Activated B cell treated with CpG ODN at 0.5 μM for 24 hours (primary cell): ENCODE results near the gene ZNF773. TPM values are rescaled to one million over a fixed set of nuclear protein-coding genes. Genes with fewer than 3 reads are reported as not detected.
"Not testable (repeated sequence)": the region's sequence is repeated elsewhere in the genome, so short reads cannot be mapped to it uniquely, and the experiment has no call there.

ENCODE experiments used
- ATAC-seq: fragments of 200-7000 bp; cut with Tn5 transposase; one replicate; pipeline ENCODE4 v1.10.0; 2021; ENCODE audit warnings: low read depth, mild to moderate bottlenecking, moderate library complexity
- CTCF ChIA-PET: fragments of 350-600 bp; sonication (Branson Sonifier 250); formaldehyde crosslinking; loops from one replicate; lab custom pipeline; 2021; ENCODE audit warnings: antibody characterized with exemption; lab: Charles Lee
- POLR2A ChIA-PET: fragments of 350-600 bp; sonication (Branson Sonifier 250); formaldehyde crosslinking; loops from one replicate; lab custom pipeline; 2021; ENCODE audit warnings: antibody characterized with exemption; lab: Charles Lee
- DNase-seq: peaks from one replicate; pipeline ENCODE4 v3.0.0; 2022
- H3K27ac Mint-ChIP-seq: one replicate; pipeline ENCODE4 v1.8.0; 2020; ENCODE audit warnings: mixed read lengths
- H3K27me3 Mint-ChIP-seq: one replicate; pipeline ENCODE4 v1.8.0; 2021; ENCODE audit warnings: mixed read lengths
- H3K36me3 Mint-ChIP-seq: one replicate; pipeline ENCODE4 v1.8.0; 2021; ENCODE audit warnings: low read depth, mixed read lengths
- H3K4me1 Mint-ChIP-seq: one replicate; pipeline ENCODE4 v1.8.0; 2021; ENCODE audit warnings: mixed read lengths
- H3K4me3 Mint-ChIP-seq: one replicate; pipeline ENCODE4 v1.8.0; 2020; ENCODE audit warnings: mild to moderate bottlenecking, mixed read lengths
- H3K9me3 Mint-ChIP-seq: one replicate; pipeline ENCODE4 v1.8.0; 2020; ENCODE audit warnings: mixed read lengths
- intact Hi-C: fragments of 100-400 bp; cut with micrococcal nuclease; formaldehyde crosslinking; loops from one replicate; pipeline ENCODE4 v1.15.1; 2024
- total RNA-seq: library from RNA; stranded (reverse); gene quantifications from 2 replicates; pipeline ENCODE4 v1.2.3, GENCODE V29; 2022
- TF ChIP-seq, protein P1 (sequence below): fragments of 200-600 bp; IDR thresholded peaks from one replicate; pipeline ENCODE4 v1.8.0; 2022; ENCODE audit warnings: antibody characterized with exemption, mild to moderate bottlenecking

The ZNF773 gene
- total RNA-seq = 20.2 and 21.3 TPM in 2 replicates

DNA sequence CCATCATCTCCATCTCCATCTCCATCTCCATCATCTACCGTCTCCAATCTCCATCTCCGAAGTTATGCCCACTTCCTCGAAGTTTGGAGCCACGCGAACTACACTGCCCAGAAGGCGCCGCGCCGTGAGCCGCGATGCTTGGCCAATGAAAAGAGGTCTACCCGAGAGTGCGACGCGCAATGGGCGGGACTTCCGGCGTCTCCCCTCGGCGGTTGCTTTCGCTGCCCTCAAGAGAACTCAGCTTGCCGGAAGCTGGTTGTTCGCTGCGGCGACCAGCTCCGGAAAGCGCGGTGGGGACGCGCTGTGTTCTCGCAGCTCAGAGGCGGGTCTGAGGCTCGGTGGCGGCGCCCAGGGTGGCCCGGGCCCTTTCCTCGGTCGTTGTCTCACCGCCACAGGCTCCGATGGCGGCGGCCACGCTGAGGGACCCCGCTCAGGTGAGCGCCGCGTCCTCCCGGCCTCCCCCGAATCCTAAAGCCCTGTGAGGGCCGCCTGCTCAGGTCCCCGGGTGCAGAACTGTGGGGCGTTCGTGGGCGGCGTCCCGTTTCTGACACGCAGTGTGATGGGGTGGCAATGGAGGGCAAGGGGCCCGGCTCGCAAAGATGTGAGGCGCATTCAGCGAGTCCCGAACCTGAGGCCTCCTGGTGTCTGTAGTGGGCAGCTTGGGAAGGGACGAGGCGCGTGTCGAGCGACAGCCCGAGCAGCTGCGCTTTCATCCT is at the start of gene ZNF773:
Gene ZNF773 (plus strand): TSS at position 259 of the 716 bp plus-strand sequence. CDS start 143 bp downstream, at position 402.
- Mint-ChIP-seq H3K4me3 (peak within 1 kb of the TSS; percentile 76), H3K4me1 (peaks cover 22% of the 10 kb centered on the region), H3K9me3 (peaks cover 26% of the 10 kb centered on the region), H3K27ac (peak within 1 kb of the TSS; percentile 83), H3K36me3 (peaks cover 48% of the 10 kb centered on the region)
- POLR2A ChIA-PET = interaction anchor here (0.5 to 1.4 kb wide), 9 partner anchors 13 to 650 kb away, joined by 3 to 8 read pairs (median 4); partner anchors contain the start of genes ZNF134, ZNF154, ZNF329 and ZNF419
- ATAC-seq (peak; percentile 99), DNase-seq (peak; percentile 91)
- intact Hi-C loops = loop anchor here (1.0 to 2.0 kb wide), 6 partner anchors 13 to 137 kb away; partner anchors contain the start of genes TRAPPC2B, ZNF419, ZNF547 and ZNF548
- CTCF ChIA-PET, H3K27me3 Mint-ChIP-seq: not testable (repeated sequence)

DNA sequence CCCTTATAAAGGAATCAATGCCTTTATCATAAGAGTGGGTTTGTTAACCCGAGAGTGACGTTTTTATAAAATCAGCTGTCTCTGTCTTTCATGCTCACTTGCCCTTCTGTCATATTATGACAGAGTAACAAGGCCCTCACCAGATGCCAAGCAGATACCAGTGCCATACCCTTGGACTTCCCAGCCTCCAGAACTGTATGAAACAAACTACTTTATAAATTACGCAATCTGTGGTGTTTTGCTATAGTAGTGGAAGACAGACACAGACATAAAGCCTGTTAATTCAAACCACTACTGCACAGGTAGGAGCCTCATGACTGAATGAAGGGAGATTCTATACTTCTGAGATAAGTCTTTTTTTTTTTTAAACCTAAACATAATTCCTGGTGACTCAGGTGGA is 47.4 kb upstream of the ZNF773 start:
- ChIA-PET CTCF (no interaction called here), POLR2A (no interaction called here)
- peaks cover 41% of the 10 kb centered on the region for H3K36me3 Mint-ChIP-seq

DNA sequence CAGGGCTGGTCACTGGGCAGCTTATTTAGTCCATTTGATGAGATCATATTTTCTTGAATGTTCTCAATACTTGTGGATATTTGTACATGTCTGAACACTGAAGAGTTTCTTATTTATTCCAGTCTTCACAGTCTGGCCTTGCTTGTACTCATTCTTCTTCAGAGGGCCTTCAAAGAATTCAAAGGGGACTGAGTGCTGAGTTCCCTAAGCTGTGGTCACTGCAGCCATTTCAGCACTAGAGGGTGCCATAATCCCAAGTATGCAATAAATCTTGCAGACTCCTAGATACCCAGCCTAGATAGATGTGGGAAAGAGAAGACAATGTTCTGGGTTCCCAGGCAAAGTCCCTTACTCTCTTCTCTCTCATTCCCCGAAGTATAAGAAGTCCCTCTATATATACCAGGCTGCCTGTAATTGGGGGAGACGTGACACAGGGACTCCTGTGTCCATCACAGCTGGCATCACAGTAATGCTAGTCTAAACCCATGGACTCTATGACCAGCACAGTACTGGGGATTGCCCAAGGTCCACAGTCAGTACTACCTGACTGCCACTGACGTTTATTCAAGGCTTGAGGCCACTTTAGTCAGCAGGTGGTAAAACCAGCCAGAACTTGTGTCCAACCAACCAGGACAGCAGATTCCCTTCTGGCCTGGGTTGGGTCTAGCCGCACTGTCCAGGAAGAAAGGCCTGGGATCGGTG is 33.9 kb upstream of the ZNF773 start:
- no peak for ATAC-seq
- intact Hi-C loops = no loop called here
- DNase-seq = no peak
- Mint-ChIP-seq H3K9me3 (peaks cover 39% of the 10 kb centered on the region), H3K36me3 (peaks cover 40% of the 10 kb centered on the region), H3K4me1 (no peaks in the 10 kb centered on the region), H3K27me3 (no peaks in the 10 kb centered on the region), H3K4me3 (no peak overlapping the region), H3K27ac (no peak overlapping the region)
- CTCF ChIA-PET = interaction anchor here (0.6 to 1.0 kb wide), 2 partner anchors 198 to 1120 kb away, joined by 3 read pairs; no protein-coding TSS in a partner anchor
- TF ChIP-seq, protein P1, sequence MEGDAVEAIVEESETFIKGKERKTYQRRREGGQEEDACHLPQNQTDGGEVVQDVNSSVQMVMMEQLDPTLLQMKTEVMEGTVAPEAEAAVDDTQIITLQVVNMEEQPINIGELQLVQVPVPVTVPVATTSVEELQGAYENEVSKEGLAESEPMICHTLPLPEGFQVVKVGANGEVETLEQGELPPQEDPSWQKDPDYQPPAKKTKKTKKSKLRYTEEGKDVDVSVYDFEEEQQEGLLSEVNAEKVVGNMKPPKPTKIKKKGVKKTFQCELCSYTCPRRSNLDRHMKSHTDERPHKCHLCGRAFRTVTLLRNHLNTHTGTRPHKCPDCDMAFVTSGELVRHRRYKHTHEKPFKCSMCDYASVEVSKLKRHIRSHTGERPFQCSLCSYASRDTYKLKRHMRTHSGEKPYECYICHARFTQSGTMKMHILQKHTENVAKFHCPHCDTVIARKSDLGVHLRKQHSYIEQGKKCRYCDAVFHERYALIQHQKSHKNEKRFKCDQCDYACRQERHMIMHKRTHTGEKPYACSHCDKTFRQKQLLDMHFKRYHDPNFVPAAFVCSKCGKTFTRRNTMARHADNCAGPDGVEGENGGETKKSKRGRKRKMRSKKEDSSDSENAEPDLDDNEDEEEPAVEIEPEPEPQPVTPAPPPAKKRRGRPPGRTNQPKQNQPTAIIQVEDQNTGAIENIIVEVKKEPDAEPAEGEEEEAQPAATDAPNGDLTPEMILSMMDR = no peak
- POLR2A ChIA-PET = no interaction called here

More for the DNA sequence above, 47.4 kb upstream of the ZNF773 start:
- intact Hi-C loops = no loop called here
- no peak overlapping the region for H3K27ac Mint-ChIP-seq
- DNase-seq = no peak
- H3K27me3 Mint-ChIP-seq = no peaks in the 10 kb centered on the region
- no peaks in the 10 kb centered on the region for H3K4me1 Mint-ChIP-seq
- no peak for ATAC-seq
- H3K9me3 Mint-ChIP-seq = peaks cover 14% of the 10 kb centered on the region
- TF ChIP-seq, protein P1 = no peak
- H3K4me3 Mint-ChIP-seq = no peak overlapping the region

DNA sequence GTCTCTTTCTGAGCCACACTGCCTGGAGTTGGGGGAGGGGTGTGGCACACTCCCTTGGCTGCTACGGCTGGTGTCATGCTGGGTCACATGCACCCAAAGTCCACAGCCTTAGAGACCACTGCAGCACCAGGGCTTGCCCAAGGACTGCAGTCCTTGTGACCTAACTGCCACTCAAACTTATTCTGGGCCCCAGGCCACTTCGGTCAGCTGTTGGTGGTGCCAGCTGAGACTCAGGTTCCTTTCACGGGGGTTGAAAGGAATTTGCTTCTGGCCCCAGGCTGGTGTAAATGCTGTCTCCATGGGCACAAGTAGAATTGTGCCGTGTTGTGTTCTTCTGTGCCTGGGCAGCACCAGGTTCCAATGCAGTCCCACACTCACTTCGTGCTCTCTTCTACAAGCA is 33.2 kb upstream of the ZNF773 start:
- Mint-ChIP-seq H3K9me3 (peaks cover 41% of the 10 kb centered on the region), H3K27me3 (no peaks in the 10 kb centered on the region), H3K4me3 (no peak overlapping the region), H3K27ac (no peak overlapping the region), H3K4me1 (no peaks in the 10 kb centered on the region), H3K36me3 (peaks cover 47% of the 10 kb centered on the region)
- CTCF ChIA-PET = no interaction called here
- POLR2A ChIA-PET = no interaction called here
- no peak for ATAC-seq
- TF ChIP-seq, protein P1 = no peak
- intact Hi-C loops = no loop called here
- no peak for DNase-seq

DNA sequence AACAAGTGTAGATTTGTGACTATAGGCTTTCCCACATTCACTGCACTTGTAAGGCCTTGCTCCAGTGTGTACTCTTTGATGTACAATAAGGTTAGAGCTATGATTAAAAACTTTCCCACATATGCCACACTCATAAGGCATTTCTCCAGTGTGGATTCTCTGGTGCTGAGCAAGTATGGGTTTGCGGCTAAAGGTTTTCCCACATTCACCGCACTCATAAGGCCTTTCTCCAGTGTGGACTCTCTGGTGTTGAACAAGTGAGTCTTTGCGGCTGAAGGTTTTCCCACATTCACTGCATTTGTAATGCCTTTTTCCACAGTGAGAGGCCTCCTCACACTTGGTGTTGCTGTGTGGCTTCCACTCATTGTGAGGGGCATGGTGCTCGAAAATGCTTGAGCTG is 26.1 kb upstream of the ZNF773 start:
- no peak for DNase-seq
- Mint-ChIP-seq H3K4me1 (peaks cover 29% of the 10 kb centered on the region), H3K9me3 (peaks cover 60% of the 10 kb centered on the region), H3K27me3 (no peaks in the 10 kb centered on the region), H3K36me3 (peaks cover 84% of the 10 kb centered on the region), H3K4me3 (no peak overlapping the region), H3K27ac (no peak overlapping the region)
- no peak for ATAC-seq
- ChIA-PET CTCF (no interaction called here), POLR2A (interaction anchor here (0.6 kb wide), 1 partner anchor 529 kb away, joined by 3 read pairs; the partner anchor contains the start of gene ZNF606)
- intact Hi-C loops = no loop called here
- TF ChIP-seq, protein P1 = no peak
